Raji (cell line): ENCODE measurements around the gene TOP2B.

Experiments
- POLR2A ChIP-seq: IDR thresholded peaks from 2 replicates; pipeline ENCODE4 v1.6.1; 2011; ENCODE audit warnings: low read depth, low read length, control low read depth; ENCODE audit not compliant: insufficient read depth

TOP2B gene

GRCh38 chr3:25547943-25548674 is 116.6 kb downstream of the TOP2B start:
- TF ChIP-seq POLR2A: no peak
